HEK293 (cell line): ENCODE measurements around the gene DCST1.
A peak's percentile ranks its signal among the peaks of the same experiment; 100 is the strongest.

Source experiments
- BCL6B ChIP-seq: fragments of 450-650 bp; formaldehyde crosslinking; IDR thresholded peaks from 2 replicates; pipeline ENCODE4 v1.5.1; 2017; ENCODE audit warnings: missing biosample characterization, missing genetic modification characterization
- GFI1B ChIP-seq: fragments of 450-650 bp; formaldehyde crosslinking; IDR thresholded peaks from 2 replicates; pipeline ENCODE4 v1.5.1; 2016; ENCODE audit warnings: missing biosample characterization, missing genetic modification characterization
- PRDM10 ChIP-seq: fragments of 450-650 bp; formaldehyde crosslinking; IDR thresholded peaks from 2 replicates; pipeline ENCODE4 v1.5.1; 2016; ENCODE audit warnings: missing biosample characterization, missing genetic modification characterization
- SCRT2 ChIP-seq: fragments of 450-650 bp; formaldehyde crosslinking; IDR thresholded peaks from 2 replicates; pipeline ENCODE4 v1.5.1; 2016; ENCODE audit warnings: missing biosample characterization, missing genetic modification characterization
- SP3 ChIP-seq: fragments of 450-650 bp; formaldehyde crosslinking; IDR thresholded peaks from 2 replicates; pipeline ENCODE4 v1.5.1; 2016; ENCODE audit warnings: missing biosample characterization, missing genetic modification characterization
- SP7 ChIP-seq: fragments of 450-650 bp; formaldehyde crosslinking; IDR thresholded peaks from 2 replicates; pipeline ENCODE4 v1.5.1; 2016; ENCODE audit warnings: missing biosample characterization, missing genetic modification characterization
- TSHZ1 ChIP-seq: fragments of 450-650 bp; formaldehyde crosslinking; IDR thresholded peaks from 2 replicates; pipeline ENCODE4 v1.5.1; 2016; ENCODE audit warnings: missing biosample characterization, missing genetic modification characterization, borderline replicate concordance
- ZBTB20 ChIP-seq: fragments of 450-650 bp; formaldehyde crosslinking; IDR thresholded peaks from 2 replicates; pipeline ENCODE4 v1.5.1; 2016; ENCODE audit warnings: missing biosample characterization, missing genetic modification characterization
- ZBTB8A ChIP-seq: fragments of 450-650 bp; formaldehyde crosslinking; IDR thresholded peaks from 2 replicates; pipeline ENCODE4 v1.5.1; 2016; ENCODE audit warnings: missing biosample characterization, missing genetic modification characterization
- ZFP3 ChIP-seq: fragments of 450-650 bp; formaldehyde crosslinking; IDR thresholded peaks from 2 replicates; pipeline ENCODE4 v1.5.1; 2016; ENCODE audit warnings: low read depth, missing biosample characterization, missing genetic modification characterization
- ZNF239 ChIP-seq: fragments of 450-650 bp; formaldehyde crosslinking; IDR thresholded peaks from 2 replicates; pipeline ENCODE4 v1.5.1; 2016; ENCODE audit warnings: missing biosample characterization, missing genetic modification characterization
- ZNF24 ChIP-seq: fragments of 450-650 bp; formaldehyde crosslinking; IDR thresholded peaks from 2 replicates; pipeline ENCODE4 v1.5.1; 2016; ENCODE audit warnings: missing biosample characterization, missing genetic modification characterization
- ZNF530 ChIP-seq: fragments of 450-650 bp; formaldehyde crosslinking; IDR thresholded peaks from 2 replicates; pipeline ENCODE4 v1.5.1; 2016; ENCODE audit warnings: low read depth, missing biosample characterization, missing genetic modification characterization
- ZNF558 ChIP-seq: fragments of 450-650 bp; formaldehyde crosslinking; IDR thresholded peaks from 2 replicates; pipeline ENCODE4 v1.5.1; 2016; ENCODE audit warnings: missing biosample characterization, missing genetic modification characterization
- ZNF561 ChIP-seq: fragments of 450-650 bp; IDR thresholded peaks from 2 replicates; pipeline ENCODE4 v1.5.1; 2018; ENCODE audit warnings: missing biosample characterization, missing genetic modification characterization, borderline replicate concordance
- ZNF660 ChIP-seq: fragments of 450-650 bp; IDR thresholded peaks from 2 replicates; pipeline ENCODE4 v1.5.1; 2018; ENCODE audit warnings: missing biosample characterization, mild to moderate bottlenecking, missing genetic modification characterization
- ZNF776 ChIP-seq: fragments of 450-650 bp; formaldehyde crosslinking; IDR thresholded peaks from 2 replicates; pipeline ENCODE4 v1.5.0; 2017; ENCODE audit warnings: missing biosample characterization, missing genetic modification characterization, borderline replicate concordance
- ZNF785 ChIP-seq: fragments of 450-650 bp; formaldehyde crosslinking; IDR thresholded peaks from 2 replicates; pipeline ENCODE4 v1.5.1; 2016; ENCODE audit warnings: missing biosample characterization, missing genetic modification characterization
- ZNF792 ChIP-seq: fragments of 450-650 bp; formaldehyde crosslinking; IDR thresholded peaks from 2 replicates; pipeline ENCODE4 v1.5.1; 2016; ENCODE audit warnings: missing biosample characterization, missing genetic modification characterization
- ZNF843 ChIP-seq: fragments of 450-650 bp; formaldehyde crosslinking; IDR thresholded peaks from 2 replicates; pipeline ENCODE4 v1.5.1; 2016; ENCODE audit warnings: missing biosample characterization, missing genetic modification characterization
- ZSCAN18 ChIP-seq: fragments of 450-650 bp; formaldehyde crosslinking; IDR thresholded peaks from 2 replicates; pipeline ENCODE4 v1.5.1; 2016; ENCODE audit warnings: missing biosample characterization, missing genetic modification characterization
- TF ChIP-seq, protein P1 (sequence below): fragments of 450-650 bp; formaldehyde crosslinking; IDR thresholded peaks from 2 replicates; pipeline ENCODE4 v1.5.1; 2016; ENCODE audit warnings: missing biosample characterization, missing genetic modification characterization
- TF ChIP-seq, protein P2 (sequence below): fragments of 450-650 bp; formaldehyde crosslinking; IDR thresholded peaks from 2 replicates; pipeline ENCODE4 v1.5.1; 2016; ENCODE audit warnings: missing biosample characterization, missing genetic modification characterization

DCST1 gene

GRCh38 chr1:154998818-154999570 is 34.6 kb upstream of the DCST1 start (continued):
- TF ChIP-seq, protein P1, sequence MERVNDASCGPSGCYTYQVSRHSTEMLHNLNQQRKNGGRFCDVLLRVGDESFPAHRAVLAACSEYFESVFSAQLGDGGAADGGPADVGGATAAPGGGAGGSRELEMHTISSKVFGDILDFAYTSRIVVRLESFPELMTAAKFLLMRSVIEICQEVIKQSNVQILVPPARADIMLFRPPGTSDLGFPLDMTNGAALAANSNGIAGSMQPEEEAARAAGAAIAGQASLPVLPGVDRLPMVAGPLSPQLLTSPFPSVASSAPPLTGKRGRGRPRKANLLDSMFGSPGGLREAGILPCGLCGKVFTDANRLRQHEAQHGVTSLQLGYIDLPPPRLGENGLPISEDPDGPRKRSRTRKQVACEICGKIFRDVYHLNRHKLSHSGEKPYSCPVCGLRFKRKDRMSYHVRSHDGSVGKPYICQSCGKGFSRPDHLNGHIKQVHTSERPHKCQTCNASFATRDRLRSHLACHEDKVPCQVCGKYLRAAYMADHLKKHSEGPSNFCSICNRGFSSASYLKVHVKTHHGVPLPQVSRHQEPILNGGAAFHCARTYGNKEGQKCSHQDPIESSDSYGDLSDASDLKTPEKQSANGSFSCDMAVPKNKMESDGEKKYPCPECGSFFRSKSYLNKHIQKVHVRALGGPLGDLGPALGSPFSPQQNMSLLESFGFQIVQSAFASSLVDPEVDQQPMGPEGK (tag by site-specific recombination): peak; percentile 84
- no peak for TF ChIP-seq SCRT2 (tag by site-specific recombination)
- TF ChIP-seq ZNF792 (tag by site-specific recombination): no peak
- TF ChIP-seq PRDM10 (tag by site-specific recombination): 0 out of 2 replicates have a peak, but pooled peaks have one; percentile 17
- TF ChIP-seq ZNF24 (tag by site-specific recombination): no peak
- TF ChIP-seq ZNF785 (tag by site-specific recombination): no peak
- TF ChIP-seq ZNF561 (tag by site-specific recombination): peak; percentile 41; the same call in 1 of the 2 replicates
- TF ChIP-seq ZSCAN18 (tag by site-specific recombination): no peak
- TF ChIP-seq ZBTB20 (tag by site-specific recombination): no peak; the same call in 1 of the 2 replicates
- TF ChIP-seq ZNF660 (tag by site-specific recombination): peak; percentile 53; the same call in 1 of the 2 replicates
- no peak for TF ChIP-seq ZNF530 (tag by site-specific recombination)
- TF ChIP-seq TSHZ1 (tag by site-specific recombination): no peak
- no peak for TF ChIP-seq ZFP3
- TF ChIP-seq SP7 (tag by site-specific recombination): peak; percentile 40; the same call in 1 of the 2 replicates
- no peak for TF ChIP-seq ZNF558 (tag by site-specific recombination)
- TF ChIP-seq, protein P2, sequence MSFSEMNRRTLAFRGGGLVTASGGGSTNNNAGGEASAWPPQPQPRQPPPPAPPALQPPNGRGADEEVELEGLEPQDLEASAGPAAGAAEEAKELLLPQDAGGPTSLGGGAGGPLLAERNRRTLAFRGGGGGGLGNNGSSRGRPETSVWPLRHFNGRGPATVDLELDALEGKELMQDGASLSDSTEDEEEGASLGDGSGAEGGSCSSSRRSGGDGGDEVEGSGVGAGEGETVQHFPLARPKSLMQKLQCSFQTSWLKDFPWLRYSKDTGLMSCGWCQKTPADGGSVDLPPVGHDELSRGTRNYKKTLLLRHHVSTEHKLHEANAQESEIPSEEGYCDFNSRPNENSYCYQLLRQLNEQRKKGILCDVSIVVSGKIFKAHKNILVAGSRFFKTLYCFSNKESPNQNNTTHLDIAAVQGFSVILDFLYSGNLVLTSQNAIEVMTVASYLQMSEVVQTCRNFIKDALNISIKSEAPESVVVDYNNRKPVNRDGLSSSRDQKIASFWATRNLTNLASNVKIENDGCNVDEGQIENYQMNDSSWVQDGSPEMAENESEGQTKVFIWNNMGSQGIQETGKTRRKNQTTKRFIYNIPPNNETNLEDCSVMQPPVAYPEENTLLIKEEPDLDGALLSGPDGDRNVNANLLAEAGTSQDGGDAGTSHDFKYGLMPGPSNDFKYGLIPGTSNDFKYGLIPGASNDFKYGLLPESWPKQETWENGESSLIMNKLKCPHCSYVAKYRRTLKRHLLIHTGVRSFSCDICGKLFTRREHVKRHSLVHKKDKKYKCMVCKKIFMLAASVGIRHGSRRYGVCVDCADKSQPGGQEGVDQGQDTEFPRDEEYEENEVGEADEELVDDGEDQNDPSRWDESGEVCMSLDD (tag by site-specific recombination): peak; percentile 66
- no peak for TF ChIP-seq ZNF776
- TF ChIP-seq ZBTB8A (tag by site-specific recombination): peak; percentile 45
- no peak for TF ChIP-seq ZNF239
- no peak for TF ChIP-seq BCL6B (tag by site-specific recombination)
- no peak for TF ChIP-seq ZNF843 (tag by site-specific recombination)
- no peak for TF ChIP-seq GFI1B
- TF ChIP-seq SP3 (tag by site-specific recombination): 0 out of 2 replicates have a peak, but pooled peaks have one; percentile 16
